ENCODE measurements around the gene FAM13A.

- TF ChIP-seq CTCF (IDR thresholded peaks at IDR 0.05) (no peak), POLR2AphosphoS5 (IDR thresholded peaks at IDR 0.05) (no peak)
These were observed 336.2 kb downstream of the FAM13A start for GRCh38 chr4:88720451-88721428.

Data from suprapubic skin (tissue), 3 donors.